Activated CD4-positive, CD25-positive, alpha-beta regulatory T cell treated with anti-CD3 and anti-CD28 coated beads, Interleukin-2, amount 50 U/mL, for 16 hours (primary cell): Measurements from ENCODE around the gene SGPP2.
"Not testable (repeated sequence)": the region's sequence is repeated elsewhere in the genome, so short reads cannot be mapped to it uniquely, and the experiment has no call there.

Source experiments
- DNase-seq: peaks from one replicate; pipeline ENCODE4 v3.0.0-alpha.2; 2020; ENCODE audit warnings: low read depth, low spot score

Gene SGPP2

DNA sequence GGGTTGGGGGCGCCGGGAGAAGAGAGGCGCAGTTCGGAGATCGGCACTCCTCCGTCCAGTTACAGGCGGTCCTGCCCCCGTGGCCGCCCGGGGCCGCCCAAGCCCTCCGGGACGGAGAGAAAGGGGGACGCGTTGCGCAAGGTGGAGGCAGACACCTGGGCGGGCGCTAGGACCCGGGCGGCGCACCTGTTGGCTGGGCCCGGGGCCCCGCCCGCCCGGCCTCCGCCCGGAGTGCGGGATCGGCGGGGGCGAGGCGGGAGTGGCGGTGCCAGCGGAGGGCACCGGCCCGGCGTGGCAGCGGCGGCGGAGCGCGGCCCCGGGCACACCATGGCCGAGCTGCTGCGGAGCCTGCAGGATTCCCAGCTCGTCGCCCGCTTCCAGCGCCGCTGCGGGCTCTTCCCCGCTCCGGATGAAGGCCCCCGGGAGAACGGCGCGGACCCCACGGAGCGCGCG is at the start of gene SGPP2:
SGPP2 (plus strand) TSS at position 268 of the 453 bp plus-strand sequence; CDS start at position 328, 60 bp downstream.
- no peak for DNase-seq

GRCh38 chr2:222375798-222376197 is 48.5 kb upstream of the SGPP2 start:
- DNase-seq = no peak

- no peak for DNase-seq
These were observed 43.9 kb upstream of the SGPP2 start for GRCh38 chr2:222380456-222380855.

DNA sequence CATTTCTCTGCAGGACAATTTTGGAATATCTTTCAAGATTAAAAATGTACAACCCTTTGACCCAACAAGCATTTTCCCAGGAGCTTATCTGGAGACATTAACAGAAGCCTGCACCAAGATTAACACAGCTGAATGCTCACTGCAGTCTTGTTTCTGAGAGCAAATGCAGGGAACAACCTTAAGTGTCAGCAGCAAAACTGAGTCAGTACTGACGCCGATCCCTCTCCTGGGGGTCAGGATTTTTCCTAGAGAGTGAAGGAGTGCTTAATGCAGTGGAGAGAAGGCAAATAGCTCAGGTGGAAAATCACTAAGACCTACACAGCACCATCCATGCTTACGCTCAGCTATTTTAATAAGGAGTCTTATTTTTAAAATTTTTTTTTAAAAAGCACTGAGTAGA is 42.8 kb upstream of the SGPP2 start:
- DNase-seq = no peak

DNA sequence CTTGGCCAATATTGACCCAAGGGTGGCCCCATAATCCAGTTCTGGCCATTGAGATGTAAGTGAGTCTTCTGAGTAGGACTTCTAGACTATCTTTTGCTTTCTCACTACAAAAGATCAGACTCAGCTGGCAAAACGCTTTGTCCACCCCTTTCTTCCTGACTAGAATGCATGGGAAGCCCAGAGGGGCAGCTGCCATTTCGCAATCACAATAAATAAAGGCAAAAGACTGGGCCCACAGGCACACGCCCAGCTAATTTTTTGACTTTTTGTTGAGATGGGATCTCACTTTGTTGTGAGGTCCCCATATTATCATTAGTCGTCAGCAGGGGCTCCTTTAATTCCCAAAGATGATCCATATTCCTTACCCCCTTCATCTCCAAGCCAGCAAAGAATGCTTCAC is 41.1 kb upstream of the SGPP2 start:
- DNase-seq = no peak

- DNase-seq = no peak
These were observed 32.5 kb upstream of the SGPP2 start for GRCh38 chr2:222391743-222392285.

DNA sequence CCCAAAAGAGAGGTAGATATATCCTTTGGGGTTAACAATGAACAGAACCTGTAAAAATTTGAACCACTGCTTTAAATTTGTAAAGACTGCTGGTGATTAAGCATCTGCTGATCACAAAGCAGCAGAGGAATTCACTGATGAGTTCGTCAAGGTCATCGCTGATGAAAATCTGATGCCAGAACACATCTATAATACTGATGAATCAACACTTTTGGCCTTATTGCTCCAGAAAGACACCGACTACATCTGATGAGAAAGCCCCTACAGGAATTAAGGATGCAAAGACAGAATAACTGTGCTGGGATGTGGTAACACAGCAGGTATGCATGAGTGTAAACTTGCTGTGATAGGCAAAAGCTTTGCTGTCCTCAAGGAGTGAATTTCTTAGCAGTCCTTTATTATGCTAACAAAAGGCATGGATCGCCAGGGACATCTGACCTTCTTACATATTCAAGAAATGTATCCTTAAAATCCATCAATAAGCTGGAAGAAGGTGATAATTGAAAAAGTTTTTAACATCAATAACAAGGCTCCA is 30.5 kb upstream of the SGPP2 start:
- DNase-seq = no peak

GRCh38 chr2:222398446-222398885 is 25.9 kb upstream of the SGPP2 start:
- no peak for DNase-seq

DNA sequence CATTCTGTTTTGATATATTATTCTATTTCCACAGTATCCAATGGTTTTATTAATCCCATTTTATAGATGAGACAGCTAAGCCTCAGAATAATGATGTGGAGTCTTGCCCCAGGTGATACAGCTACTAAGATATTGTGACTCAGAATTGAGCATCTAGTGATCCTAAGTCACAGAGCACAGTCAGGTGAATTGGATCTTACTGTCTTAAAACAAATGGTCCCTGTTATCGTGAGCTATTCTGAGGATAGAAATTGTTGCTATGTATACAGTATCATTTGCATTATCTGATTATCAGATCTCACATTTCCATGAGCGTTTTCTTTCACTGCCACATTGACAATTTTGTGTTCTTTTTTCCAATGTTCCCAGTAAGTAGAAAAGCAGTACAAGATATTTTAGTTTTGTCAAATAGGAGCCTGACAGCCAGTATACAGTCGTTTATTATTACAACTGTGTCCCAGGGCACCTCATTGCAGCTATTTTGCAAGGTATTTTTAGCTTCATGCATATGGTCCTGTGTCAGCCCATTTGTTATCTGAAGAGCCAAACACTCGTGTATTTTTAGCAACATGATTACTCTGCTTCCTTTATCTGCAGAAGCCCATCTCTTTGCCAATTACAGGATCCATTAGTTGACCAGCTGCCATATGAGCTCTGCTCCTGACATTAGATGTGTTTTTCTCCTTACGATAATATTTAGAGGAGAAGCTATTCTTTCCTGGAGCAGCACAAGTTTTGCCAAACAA is 25.1 kb upstream of the SGPP2 start:
- DNase-seq = no peak

DNA sequence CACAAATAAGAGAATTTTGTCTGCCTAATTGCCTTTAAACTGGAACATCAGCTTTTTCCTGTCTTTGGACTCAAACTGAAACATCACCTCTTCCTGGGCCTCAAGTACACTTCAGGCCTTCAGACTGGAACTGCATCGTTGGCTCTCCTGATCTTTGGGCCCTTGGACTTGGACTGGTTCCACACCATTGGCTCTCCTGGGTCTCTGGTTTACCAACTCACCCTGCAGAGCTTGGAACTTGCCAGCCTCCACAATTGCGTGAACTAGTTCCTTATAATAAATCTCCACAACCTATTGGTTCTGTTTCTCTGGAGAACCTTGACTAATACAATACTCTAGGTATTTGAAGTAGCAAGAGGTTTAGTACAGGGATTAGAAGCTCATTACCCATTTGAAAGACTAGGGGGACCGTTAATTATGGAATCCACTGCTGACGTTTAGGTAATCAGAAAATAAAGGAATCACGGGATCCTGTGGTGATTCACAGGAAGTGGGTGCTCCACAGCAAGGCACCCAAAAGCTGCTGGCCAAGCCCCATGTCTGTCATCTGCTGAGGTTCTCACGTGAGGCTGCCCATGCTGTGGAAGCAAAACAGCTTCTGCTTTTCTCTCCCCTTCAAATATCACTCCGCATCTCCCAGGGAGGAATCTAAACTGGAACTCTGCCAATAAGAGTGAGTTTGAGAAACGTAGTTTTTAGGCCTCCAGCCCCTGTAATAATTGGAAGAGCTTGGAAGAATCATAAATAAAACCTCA is 20.0 kb upstream of the SGPP2 start:
- no peak for DNase-seq

DNA sequence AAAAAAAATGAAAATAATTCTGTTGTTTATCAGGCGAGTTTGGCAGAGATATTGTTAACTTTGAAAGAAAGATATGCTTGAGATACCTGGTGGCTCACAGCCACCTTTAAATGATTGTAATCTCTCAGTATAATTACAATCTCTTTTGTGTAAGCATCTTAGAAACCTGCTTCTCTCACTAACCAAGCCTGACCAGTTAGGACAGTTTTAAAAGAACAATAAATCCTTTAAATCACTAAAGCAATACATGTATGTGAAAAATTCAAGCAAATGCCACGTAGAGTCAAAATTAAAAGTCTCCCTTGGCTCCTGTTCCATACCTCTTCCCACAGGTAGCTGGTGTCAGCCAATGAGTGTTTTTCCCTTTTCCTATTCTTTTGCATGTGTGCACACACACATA is 15.7 kb upstream of the SGPP2 start:
- no peak for DNase-seq

- no peak for DNase-seq
These were observed 13.8 kb upstream of the SGPP2 start for GRCh38 chr2:222410534-222410933.

DNA sequence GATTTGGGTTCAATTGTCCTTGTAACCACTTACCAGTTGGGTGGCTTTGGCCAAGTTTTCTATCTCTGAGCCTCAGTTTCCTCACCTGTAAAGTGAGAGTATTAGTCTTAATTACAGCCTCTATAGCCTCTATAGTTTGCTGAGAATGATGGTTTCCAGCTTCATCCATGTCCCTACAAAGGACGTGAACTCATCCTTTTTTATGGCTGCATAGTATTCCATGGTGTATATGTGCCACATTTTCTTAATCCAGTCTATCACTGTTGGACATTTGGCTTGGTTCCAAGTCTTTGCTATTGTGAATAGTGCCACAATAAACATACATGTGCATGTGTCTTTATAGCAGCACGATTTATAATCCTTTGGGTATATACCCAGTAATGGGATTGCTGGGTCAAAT is 12.0 kb upstream of the SGPP2 start:
- not testable (repeated sequence) for DNase-seq

- no peak for DNase-seq
These were observed 10.9 kb upstream of the SGPP2 start for GRCh38 chr2:222413295-222413911.

DNA sequence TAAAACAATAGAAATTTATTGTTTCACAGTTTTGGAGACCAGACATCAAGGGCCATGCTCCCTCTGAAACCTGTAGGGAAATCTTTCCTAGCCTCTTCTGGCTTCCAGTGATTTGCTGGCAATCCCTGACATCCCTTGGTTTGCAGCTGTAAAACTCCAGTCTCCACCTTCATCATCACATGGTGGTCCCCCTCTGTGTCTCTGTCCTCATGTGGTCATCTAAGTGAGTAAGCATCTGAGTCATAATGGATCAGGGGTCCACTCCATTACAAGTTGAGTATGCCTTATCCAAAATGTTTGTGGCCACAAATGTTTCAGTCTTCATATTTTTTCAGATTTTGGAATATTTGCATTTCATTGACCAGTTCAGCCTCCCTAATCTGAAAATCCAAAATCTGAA is 5.6 kb upstream of the SGPP2 start:
- no peak for DNase-seq

GRCh38 chr2:222420508-222420907 is 3.8 kb upstream of the SGPP2 start:
- no peak for DNase-seq

GRCh38 chr2:222421626-222422025 is 2.7 kb upstream of the SGPP2 start:
- no peak for DNase-seq

DNA sequence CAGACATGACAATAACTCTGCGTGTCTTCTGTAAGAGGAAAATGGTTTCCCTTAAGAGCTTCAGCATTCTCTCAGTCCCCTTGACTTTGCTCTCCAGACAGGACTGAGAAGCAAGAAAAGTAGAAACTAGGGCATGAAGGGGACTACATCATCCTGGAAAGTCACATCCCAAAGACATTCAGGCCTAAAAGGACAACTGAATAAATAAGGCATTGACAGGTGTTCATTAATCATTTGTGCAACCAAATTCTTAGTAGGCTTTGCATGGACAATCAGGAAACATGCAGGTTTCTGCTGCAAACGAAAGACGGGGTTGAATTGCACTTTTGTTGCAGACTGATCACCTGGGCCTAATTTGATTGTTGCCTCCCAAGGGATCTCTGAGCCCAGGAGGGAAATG is 1.2 kb upstream of the SGPP2 start:
- no peak for DNase-seq

DNA sequence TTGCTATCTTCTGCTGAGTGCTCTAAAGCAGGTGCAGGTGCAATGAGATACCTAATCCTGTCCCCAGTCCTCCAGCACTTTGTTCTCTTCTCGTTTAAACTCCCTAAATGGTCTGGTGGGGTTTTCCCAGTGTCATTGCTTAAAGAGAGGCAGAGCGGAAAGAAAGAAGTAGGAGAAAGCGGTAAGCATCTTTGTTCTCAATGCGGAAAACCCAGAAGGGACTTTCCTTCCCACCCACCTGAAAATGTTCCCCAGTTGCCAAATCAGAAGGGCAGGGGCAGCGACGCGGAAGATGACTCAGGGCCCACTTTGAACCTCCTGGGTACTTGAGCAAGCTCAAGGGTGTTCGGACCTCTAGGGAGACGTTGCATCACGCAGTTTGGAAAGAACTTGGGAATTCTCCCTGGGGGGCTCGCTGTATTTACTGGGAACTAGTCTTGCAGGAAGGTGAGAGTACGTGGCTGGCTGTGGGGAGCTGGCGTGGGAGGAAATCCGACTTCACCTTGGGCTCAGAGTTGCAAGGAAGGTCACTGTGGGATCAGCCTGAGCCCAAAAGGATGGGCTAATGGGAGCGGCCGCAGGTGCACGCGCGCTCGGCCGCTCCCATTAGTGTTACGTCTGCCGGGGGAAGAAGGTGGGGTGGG is 589 bp upstream of the SGPP2 start:
- DNase-seq = no peak

DNA sequence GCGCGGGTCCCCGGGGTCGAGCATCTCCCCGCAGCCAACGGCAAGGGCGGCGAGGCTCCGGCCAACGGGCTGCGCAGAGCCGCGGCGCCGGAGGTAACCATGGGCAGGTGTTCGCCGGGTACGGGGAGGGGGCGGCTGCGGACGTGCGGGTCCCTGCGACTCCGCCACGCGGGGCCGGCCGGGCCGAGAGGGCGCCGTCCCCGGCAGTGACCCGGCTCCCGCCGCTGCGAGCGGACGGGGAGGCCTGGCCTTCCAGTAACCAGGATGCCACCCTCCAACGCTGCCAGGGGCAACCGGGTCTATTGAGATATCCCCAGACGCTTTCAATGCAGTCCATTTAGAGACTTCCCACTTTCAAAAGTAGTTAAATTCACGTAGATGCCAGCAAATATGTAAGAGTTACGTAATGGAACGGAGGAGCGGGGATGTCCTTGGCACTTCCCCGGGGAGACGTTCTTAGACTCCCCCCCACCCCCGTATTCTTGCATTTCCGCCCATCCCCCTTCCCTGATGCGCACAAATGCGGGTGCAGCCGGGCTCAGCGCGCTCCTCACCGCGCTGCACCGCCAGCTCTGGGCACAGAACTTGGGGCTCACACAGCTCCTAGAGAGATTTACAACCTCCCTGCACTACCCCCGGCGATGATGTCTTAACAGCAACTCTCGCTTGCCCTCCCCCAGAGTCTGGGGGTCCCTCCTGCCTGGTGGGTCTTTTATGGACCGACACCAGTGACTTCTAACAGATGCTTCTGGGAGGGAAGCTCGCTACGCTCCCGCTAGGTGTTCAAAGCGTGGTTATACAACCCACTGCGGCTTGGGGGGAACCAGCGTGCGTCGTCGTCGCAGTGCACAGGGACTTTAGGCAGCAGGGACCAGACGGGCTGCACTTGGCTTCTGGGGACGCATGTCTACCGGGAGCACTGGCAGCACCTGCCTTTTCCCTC is 657 bp downstream of the SGPP2 start:
- no peak for DNase-seq
